GM04504 (cell line): ENCODE measurements around the gene FAM135A.
"Not testable (repeated sequence)": the region's sequence is repeated elsewhere in the genome, so short reads cannot be mapped to it uniquely, and the experiment has no call there.

ENCODE experiments used
- DNase-seq: peaks from one replicate; pipeline ENCODE4 v3.0.0-alpha.2; 2012; ENCODE audit warnings: low read depth

FAM135A gene

DNA sequence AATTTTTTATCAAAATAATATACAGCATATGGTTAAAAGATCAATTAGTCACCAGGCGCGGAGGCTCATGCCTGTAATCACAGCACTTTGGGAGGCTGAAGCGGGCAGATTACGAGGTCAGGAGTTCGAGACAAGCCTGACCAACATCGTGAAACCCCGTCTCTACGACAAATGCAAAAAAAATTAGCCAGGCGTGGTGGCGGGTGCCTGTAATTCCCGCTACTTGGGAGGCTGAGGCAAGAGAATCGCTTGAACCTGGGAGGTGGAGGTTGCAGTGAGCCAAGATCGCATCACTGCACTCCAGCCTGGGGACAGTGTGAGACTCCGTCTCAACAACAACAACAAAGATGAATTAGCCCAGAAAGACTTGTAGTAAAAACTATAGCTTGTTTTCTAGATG lies 46.4 kb downstream of the FAM135A start:
- not testable (repeated sequence) for DNase-seq

DNA sequence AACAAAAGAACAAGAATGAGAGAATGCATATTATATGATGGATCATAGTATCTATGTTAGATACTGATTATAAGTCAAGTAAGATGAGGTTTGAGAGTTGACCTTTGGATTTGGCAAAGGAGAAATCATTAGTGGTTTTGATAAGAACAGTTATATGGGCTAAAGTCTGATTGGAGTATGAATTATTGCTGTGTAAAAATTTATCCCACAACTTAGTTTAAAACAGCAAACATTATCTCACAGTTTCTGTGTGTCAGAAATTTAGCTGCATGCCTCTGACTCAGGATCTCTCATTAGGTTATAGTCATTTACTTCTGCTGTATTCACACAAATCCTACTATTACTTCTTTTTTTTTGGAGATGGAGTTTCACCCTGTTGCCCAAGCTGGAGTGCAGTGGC lies 56.7 kb downstream of the FAM135A start:
- DNase-seq: no peak

DNA sequence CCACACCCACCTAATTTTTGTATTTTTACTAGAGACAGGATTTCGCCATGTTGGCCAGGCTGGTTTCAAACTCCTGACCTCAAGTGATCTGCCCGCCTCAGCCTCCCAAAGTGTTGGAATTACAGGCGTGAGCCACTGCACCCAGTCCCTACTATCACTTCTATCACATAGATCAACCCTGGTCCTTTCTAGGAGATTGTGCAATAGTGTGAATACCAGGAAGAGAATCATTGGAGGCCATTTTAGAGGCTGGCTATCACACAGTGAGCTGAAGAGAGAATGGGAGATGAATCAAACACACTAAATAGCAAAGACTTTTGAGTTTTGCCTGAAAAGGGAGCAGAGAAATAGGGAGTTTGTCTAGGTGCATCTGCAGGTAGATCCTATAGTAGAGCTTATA lies 57.2 kb downstream of the FAM135A start:
- DNase-seq: not testable (repeated sequence)

DNA sequence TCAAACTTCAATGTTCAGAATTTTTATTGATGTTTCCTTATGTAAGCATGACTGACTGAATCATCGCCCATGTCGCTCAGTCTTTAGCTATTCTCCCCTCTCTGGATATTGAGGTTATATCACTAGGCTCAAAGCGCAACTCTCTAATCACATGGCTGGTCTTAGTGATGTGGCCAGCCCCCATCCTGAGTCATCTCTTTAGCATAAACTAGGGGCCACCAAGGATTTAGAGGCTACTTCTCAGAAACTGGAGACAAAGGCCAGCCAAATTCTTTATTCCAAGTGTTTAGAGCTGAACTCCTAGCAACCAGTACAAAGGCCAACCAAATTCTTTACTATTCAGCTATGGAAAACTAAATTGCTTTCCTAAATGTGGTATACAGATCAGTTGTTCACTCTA lies 61.4 kb downstream of the FAM135A start:
- no peak for DNase-seq

DNA sequence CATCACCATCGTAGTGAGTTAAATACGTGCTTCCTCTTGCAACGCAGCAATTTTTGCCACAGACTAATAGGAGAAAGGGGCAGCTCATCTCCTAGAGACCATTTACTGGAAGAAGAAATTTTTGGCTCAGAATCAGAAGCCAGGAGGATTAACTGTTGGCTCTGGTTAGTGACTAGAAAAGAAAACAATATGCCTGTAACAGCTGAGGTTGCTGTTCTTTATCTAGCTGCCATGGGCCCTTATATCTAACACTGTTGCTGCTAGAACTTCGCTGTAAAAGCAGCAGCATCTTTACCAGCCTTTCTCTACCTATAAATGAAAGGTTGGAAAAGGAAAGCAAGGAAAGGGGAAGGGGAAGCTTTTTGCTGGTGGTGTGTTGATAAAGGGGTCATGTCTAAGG lies 65.9 kb downstream of the FAM135A start:
- DNase-seq: no peak

DNA sequence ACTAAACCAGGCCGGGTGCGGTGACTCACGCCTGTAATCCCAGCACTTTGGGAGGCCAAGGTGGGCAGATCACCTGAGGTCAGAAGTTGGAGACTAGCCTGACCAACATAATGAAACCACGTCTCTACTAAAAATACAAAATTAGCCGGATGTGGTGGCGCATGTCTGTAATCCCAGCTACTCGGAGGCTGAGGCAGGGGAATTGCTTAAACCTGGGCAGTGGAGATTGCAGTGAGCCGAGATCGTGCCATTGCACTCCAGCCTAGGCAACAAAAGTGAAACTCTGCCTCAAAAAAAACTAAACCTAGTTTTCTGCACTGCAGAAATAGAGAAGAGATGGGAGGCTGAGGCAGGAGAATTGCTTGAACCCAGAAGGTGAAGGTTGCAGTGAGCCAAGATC lies 73.3 kb downstream of the FAM135A start:
- not testable (repeated sequence) for DNase-seq

DNA sequence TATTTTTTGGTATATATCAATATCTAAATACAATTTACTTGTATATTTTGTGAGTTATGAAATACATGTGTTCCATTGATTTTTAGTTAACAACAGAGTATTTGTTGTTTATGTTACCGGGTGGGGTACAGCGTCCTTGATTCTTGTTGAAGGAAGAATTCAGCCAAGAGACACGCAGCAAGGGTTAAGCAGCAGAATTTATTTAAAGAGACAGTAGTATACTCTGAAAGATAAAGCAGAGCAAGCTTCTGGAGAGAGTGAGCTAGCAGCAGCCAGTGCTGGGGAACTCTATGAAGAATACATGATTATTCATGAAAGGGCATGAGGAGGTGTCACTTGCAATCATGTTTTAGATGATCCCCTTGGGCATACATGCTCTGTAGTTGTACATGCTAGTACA lies 76.1 kb downstream of the FAM135A start:
- DNase-seq: no peak

DNA sequence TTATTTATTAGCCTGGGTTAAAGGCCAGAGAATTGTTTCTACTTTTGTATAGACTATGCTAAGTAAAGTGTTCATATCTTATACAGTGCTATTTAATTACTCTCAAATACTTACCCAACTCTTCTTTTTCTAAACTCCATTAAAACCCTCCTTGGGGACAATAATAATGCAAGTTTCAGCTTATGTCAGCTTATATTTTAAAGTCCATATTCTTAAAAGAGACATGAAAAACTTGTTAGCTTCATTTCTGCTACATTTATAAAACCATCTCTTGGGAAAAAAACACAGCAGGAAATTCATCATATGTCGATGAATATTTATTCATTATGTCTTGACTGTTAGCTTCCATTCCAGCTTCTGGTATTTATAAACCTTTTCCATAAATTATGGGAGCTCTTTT lies 81.5 kb downstream of the FAM135A start:
- DNase-seq: no peak

DNA sequence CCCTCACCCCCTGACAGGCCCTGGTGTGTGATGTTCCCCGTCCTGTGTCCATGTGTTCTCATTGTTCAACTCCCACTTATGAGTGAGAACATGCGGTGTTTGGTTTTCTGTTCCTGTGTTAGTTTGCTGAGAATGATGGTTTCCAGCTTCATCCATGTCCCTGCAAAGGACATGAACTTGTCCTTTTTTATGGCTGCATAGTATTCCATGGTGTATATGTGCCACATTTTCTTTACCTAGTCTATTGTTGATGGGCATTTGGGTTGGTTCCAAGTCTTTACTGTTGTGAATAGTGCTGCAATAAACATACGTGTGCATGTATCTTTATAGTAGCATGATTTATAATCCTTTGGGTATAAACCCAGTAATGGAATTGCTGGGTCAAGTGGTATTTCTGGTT lies 82.5 kb downstream of the FAM135A start:
- not testable (repeated sequence) for DNase-seq

DNA sequence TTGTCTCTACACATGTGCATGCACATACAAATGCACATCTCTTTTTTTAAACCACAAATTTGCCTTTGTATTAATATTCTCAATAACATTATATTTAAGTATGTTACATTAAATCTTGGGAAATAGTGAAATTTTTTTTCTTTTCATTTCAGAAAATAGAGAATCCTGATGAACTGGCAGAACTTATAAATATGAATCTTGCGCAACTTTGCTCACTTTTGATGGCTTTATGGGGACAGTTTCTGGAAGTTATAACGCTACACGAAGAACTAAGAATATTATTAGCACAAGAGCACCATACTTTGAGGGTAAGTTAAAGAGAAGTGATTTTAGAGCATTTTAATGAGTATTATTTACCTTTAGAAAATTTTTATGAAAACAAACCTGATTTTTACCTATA lies 89.2 kb downstream of the FAM135A start:
- DNase-seq: no peak

DNA sequence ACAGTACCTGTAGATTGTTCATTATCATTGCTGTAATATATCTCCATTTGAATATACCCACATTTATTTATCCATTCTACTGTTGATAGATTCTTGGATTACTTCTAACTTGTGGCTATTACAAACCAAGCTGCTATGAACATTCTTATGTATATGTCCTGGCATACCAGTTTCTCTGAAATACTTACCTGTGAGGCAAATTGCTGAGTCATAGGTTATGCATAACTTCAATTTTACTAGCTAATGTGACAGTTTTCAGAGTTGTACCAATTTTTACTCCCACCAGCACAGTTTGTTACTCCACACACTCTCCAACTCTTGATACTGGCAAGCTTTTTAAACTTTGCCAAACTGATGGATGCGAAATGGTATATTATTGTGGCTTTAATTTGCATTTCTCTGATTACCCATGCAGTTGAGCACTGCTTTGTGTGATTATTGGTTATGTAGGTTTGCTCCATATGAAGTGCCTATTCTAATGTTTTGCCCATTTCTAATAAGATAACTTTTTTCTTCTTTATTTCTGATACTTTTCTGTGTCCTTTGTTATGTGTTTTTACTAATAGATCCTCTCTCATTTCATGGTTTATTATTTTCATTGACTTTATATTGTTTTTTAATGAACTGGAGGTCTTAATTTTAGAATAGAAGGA lies 90.6 kb downstream of the FAM135A start:
- no peak for DNase-seq

DNA sequence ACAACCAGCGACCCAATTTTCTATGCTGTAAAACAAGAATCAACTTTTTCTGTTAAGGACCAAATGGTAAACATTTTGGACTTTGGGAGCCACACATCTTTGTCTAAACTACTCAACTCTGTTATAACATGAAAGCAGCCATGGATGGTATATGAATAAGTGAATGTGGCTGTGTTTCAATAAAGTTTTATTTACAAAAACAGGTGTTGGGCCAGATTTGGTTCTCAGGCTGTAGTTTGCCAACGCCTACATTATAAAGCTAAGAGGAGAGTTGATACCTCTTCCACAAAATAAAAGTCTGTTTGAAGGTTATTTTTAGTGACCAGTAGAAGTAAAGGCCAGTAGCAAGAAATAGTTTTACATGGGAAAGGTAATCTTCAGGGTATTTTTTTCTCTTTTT lies 93.0 kb downstream of the FAM135A start:
- DNase-seq: no peak

DNA sequence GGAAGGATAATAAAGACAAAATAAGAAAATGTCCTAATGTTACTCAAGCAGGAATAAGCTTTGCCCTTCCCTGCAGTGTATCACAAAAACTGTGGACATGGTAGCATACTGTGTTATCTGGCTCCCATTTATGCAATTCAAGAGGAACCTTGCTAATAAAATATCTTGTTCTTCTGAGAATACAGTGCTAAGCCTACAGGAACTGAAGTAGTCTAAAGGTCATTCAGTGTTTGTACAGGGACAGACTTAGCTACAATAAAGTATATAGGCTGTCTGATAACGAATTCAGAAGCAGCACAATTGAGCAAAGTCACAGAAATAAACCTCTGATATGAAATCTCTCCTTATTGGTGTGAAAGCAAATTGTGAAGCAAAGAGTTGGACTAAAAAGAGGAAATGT lies 93.9 kb downstream of the FAM135A start:
- DNase-seq: no peak

DNA sequence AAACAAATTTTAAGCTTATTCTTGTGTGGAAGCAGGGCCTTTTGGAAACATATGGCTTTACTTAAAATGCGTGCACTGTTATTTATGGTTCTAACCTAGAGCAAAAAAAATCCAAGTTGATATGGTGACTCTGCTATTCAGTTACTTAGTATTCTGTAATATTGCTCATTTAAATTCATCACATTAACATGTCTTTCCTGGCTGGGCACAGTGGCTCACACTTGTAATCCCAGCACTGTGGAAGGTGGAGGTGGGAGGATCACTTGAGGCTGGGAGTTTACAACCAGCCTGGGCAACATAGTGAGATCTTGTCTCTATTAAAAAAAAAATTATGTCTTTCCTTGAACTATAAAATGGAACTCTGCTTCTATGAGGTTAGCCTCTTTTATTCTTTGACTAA lies 95.6 kb downstream of the FAM135A start:
- no peak for DNase-seq

DNA sequence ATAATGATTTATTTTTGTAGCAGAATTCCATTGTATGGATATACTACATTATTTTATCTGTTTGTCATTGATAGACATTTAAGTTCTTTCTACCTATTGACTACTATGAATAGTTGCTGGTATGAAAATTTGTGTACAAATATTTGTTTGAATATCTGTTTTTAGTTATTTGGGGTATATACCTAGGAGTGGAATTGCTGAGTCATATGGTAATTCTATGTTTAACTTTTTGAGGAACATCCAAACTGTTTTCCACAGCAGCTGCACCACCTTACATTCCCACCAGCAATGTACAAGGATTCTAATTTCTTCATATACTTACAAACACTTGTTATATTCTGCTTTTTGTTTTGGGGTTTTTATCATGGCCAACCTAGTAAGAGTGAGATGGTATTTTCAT lies 97.3 kb downstream of the FAM135A start:
- no peak for DNase-seq

DNA sequence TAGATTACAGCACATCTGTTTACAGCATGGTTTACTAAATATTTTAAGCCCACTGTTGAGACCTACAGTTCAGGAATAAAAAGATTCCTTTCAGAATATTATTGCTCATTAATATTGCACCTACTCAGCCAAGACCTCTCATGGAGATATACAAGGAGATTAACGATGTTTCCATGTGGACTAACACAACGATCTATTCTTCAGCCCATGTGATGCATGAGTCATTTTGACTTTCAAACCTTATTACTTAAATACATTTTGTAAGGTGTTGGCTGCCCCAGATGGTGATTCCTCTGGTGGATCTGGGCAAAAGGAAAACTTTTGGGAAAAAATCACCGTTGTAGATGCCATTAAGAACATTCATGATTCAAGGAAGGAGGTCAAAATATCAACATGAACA lies 105.4 kb downstream of the FAM135A start:
- no peak for DNase-seq

DNA sequence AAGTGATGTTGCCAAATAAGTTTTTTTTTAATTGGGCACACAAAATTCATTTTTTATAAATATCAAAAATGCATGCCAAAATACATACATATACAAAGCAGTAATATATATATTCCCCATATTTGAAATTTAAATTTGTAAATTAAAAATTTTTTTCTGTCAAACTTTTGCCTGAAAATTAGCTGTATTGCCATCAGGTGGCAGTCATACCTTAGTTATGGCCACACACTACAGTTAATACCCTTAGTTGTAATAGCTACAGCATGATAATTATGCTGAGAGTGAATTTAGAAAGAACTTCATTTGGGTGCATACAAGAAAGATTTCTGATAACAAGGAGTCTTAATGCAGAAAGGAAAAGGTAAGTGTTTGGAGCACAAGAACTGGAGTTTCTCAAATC lies 107.3 kb downstream of the FAM135A start:
- no peak for DNase-seq

DNA sequence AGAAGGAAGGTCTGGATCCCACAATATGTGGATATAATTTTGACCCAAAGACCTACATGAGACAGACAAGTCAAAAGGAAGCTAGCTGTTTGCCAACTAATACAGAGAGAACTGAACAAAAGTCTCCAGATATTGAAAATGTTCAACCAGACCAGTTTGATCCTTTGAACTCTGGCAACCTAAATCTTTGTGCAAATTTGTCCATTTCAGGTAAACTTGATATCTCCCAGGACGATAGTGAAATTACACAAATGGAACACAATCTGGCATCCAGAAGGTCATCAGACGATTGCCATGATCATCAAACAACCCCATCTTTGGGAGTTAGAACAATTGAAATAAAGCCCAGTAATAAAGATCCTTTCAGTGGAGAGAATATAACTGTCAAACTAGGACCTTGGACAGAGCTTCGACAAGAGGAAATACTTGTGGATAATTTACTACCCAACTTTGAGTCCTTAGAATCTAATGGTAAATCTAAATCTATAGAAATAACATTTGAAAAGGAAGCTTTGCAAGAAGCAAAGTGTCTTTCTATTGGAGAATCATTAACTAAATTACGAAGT lies 111.5 kb downstream of the FAM135A start:
- no peak for DNase-seq

DNA sequence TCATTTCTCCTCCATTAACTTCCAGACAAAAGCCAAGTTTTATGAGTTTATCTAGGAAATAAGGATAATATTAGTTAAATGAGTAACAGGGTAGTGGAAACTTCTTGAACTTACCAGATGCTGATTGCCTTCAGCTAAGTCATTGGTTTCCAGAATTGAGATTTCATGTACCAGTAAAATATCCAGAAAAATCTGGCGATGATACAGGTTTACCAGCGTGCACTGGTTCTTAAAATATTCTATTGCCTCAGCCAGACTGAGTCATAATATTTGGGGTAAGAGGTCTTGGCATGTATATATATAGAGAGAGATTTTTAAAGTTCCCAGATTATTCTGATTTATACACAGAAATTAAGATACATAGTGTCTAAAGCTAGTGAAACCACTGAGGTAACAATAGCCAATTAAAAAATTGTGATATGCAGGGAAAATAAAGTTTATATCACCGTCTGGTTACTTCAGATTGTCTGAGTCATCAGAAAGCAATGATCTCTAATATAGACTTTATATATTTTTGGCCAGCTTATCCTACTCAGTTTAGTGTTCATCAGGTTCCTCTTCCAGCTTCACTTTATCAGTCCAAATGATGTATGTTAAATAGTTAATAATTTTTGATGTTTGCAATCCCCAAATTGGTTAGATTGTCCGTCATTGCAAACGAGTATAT lies 113.9 kb downstream of the FAM135A start:
- DNase-seq: no peak

DNA sequence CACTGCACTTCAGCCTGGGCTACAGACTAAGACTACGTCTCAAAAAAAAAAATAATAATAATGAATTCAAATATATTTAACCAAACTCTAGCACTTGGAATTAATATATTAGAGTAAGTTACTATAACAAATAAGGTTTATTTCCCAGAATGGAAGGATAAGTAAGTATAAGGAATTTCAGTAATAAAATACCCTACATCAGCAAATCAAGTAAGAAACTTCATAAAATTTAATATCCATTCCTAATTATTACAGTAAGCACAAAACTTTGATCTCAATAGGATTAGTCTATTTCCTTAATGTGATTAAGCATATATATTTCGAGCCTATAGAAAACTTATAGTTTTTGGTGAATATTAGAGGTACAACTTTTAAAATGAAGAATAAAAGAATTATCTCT lies 116.7 kb downstream of the FAM135A start:
- no peak for DNase-seq

DNA sequence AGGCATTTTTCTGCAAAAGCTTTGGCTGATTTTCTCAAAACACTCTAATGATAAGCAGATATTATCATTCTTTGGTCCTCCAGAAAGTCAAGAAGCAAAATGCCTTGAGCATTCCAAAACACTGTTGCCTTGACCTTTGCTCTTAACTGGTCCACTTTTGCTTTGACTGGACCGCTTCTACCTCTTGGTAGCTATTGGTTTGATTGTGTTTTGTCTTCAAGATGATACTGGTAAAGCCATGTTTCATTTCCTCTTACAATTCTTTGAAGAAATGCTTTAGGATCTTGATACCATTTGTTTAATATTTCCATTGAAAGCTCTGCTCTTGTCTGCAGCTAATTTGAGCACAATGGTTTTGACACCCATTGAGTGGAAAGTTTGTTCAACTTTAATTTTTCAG lies 117.8 kb downstream of the FAM135A start:
- DNase-seq: no peak

DNA sequence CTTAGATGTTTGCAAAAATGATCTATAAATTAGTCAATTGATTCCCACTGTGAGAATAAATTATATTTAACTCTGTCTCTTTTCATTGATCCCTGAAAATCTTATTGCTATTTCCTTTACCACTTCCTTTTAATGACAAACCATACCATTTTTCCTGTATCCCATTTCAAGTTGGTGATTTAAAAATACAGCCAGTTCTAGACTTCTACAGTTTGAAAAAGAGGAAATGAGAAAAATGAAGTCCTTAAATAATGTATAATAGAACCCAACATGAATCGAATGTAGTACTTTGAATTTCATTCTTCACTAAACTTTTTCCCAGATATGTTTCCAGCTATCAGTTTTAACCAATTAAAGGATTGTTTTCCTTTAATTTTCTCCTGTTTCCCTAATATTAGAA lies 124.0 kb downstream of the FAM135A start:
- no peak for DNase-seq

DNA sequence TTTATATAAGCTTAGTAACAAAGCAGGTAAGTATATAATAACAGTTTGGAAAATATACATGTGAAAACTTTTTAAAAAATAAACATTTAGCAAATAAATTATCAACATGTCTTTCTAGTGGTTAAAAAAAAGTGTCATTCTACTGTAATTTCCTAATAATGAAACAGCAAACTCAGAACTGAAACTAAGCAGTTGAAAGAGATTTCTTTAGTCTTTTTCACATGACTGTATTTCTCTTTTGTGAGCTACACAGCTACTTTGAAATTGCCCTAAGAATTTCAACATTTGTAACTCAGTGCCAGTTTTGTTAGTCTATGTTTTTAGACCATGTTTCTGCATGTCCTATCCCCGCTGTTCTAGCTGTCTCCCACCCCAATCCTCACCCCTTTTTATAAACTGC lies 125.1 kb downstream of the FAM135A start:
- no peak for DNase-seq

DNA sequence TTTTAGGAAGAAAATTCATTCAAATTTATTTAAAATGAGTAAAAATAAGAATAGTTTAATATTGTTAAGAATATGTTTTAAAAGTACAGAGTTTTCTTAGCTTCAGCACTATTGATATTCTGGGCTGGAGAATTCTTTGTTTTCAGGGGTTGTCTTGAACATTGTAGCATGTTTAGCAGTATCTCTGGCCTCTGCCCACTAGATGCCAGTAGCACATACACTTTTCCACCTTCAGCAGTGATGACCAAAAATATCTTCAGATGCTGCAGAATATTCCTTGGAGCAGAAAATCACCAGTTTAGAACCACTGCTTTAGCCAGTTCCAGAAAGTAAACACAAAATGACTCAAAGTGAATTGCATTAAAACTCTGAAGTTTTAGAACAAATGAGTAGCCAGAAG lies 134.0 kb downstream of the FAM135A start:
- DNase-seq: no peak
